Loucy (cell line): Measurements from ENCODE around the gene CRHR2.

Experiments
- H2AFZ ChIP-seq: fragments of 200-600 bp; sonication (generic); 2 replicates; pipeline ENCODE4 v1.6.0; 2016; ENCODE audit warnings: antibody characterized with exemption, mild to moderate bottlenecking, low read length, moderate library complexity
- H3F3A ChIP-seq: fragments of 200-600 bp; 2 replicates; pipeline ENCODE4 v1.6.0; 2016; ENCODE audit warnings: antibody characterized with exemption, low read depth, mild to moderate bottlenecking
- H3K27me3 ChIP-seq: fragments of 200-600 bp; sonication (generic); 2 replicates; pipeline ENCODE4 v1.6.1; 2014; ENCODE audit warnings: low read length, mild to moderate bottlenecking; ENCODE audit not compliant: insufficient read depth, poor library complexity, severe bottlenecking
- H3K36me3 ChIP-seq: fragments of 200-600 bp; sonication (generic); 2 replicates; pipeline ENCODE4 v1.6.1; 2016; ENCODE audit warnings: low read length; ENCODE audit not compliant: insufficient read depth
- H3K4me1 ChIP-seq: fragments of 200-600 bp; sonication (generic); 2 replicates; pipeline ENCODE4 v1.5.1; 2014; ENCODE audit warnings: low read length, mild to moderate bottlenecking; ENCODE audit not compliant: insufficient read depth, poor library complexity, severe bottlenecking
- H3K4me2 ChIP-seq: fragments of 200-600 bp; sonication (generic); 2 replicates; pipeline ENCODE4 v1.6.0; 2014; ENCODE audit warnings: antibody characterized with exemption, low read length, low read depth, mild to moderate bottlenecking; ENCODE audit not compliant: poor library complexity, severe bottlenecking
- H3K4me3 ChIP-seq: fragments of 200-600 bp; sonication (generic); 2 replicates; pipeline ENCODE4 v1.5.1; 2014; ENCODE audit warnings: low read length, mild to moderate bottlenecking, mixed read lengths; ENCODE audit not compliant: poor library complexity, severe bottlenecking
- H3K79me2 ChIP-seq: fragments of 200-600 bp; sonication (generic); 2 replicates; pipeline ENCODE4 v1.6.1; 2014; ENCODE audit warnings: low read length; ENCODE audit not compliant: insufficient read depth
- H3K9ac ChIP-seq: fragments of 200-600 bp; sonication (generic); 2 replicates; pipeline ENCODE4 v1.6.0; 2014; ENCODE audit warnings: mild to moderate bottlenecking, low read depth, low read length, moderate library complexity; ENCODE audit not compliant: poor library complexity, severe bottlenecking
- H3K9me2 ChIP-seq: fragments of 200-600 bp; sonication (generic); replicated peaks from 2 replicates; pipeline ENCODE4 v1.6.1; 2016; ENCODE audit warnings: low read depth, low read length, mixed read lengths
- H3K9me3 ChIP-seq: fragments of 200-600 bp; sonication (generic); 2 replicates; pipeline ENCODE4 v1.6.1; 2014; ENCODE audit warnings: mild to moderate bottlenecking, antibody characterized with exemption, low read length, low read depth; ENCODE audit not compliant: insufficient read depth
- H4K20me1 ChIP-seq: fragments of 200-600 bp; sonication (generic); 2 replicates; pipeline ENCODE4 v1.6.0; 2014; ENCODE audit warnings: antibody characterized with exemption, low read length, mild to moderate bottlenecking; ENCODE audit not compliant: insufficient read depth, poor library complexity, severe bottlenecking
- CTCF ChIP-seq: fragments of 200-600 bp; sonication (generic); conservative IDR thresholded peaks from 2 replicates; pipeline ENCODE4 v1.5.1; 2014; ENCODE audit warnings: mild to moderate bottlenecking, antibody characterized with exemption, low read length
- EZH2phosphoT487 ChIP-seq: fragments of 200-600 bp; IDR thresholded peaks from 2 replicates; pipeline ENCODE4 v1.6.1; 2018; ENCODE audit warnings: antibody characterized with exemption, mild to moderate bottlenecking, moderate library complexity, borderline replicate concordance

CRHR2 gene

GRCh38 chr7:30730097-30730496, 47.8 kb upstream of the CRHR2 start:
- TF ChIP-seq CTCF: no peak
- TF ChIP-seq EZH2phosphoT487: no peak
- no peaks in the 10 kb centered on the region for H4K20me1 ChIP-seq
- H3K4me1 ChIP-seq: peaks cover 31% of the 10 kb centered on the region
- no peaks in the 10 kb centered on the region for H3K9me3 ChIP-seq
- H3K4me3 ChIP-seq: no peak overlapping the region
- H3K79me2 ChIP-seq: no peaks in the 10 kb centered on the region
- no peaks in the 10 kb centered on the region for H3F3A ChIP-seq
- no peaks in the 10 kb centered on the region for H3K27me3 ChIP-seq
- no peak overlapping the region for H3K9ac ChIP-seq
- no peak overlapping the region for H3K4me2 ChIP-seq
- H2AFZ ChIP-seq: no peak overlapping the region
- no peaks in the 10 kb centered on the region for H3K36me3 ChIP-seq
- no peaks in the 10 kb centered on the region for H3K9me2 ChIP-seq

- Histone ChIP-seq H3K27me3 (no peaks in the 10 kb centered on the region), H3K9me3 (no peaks in the 10 kb centered on the region), H3K36me3 (no peaks in the 10 kb centered on the region), H3K4me3 (no peak overlapping the region), H3K9me2 (no peaks in the 10 kb centered on the region), H3K4me2 (no peak overlapping the region), H3K79me2 (no peaks in the 10 kb centered on the region), H3K4me1 (peaks cover 31% of the 10 kb centered on the region), H3K9ac (no peak overlapping the region), H2AFZ (no peak overlapping the region), H3F3A (no peaks in the 10 kb centered on the region), H4K20me1 (no peaks in the 10 kb centered on the region)
- no peak for TF ChIP-seq EZH2phosphoT487
- no peak for TF ChIP-seq CTCF
These were observed 47.4 kb upstream of the CRHR2 start for GRCh38 chr7:30729642-30730041.

- Histone ChIP-seq H3K9ac (peak overlapping the region; percentile 64), H3K9me3 (no peaks in the 10 kb centered on the region), H3K4me1 (peaks cover 31% of the 10 kb centered on the region), H3F3A (no peaks in the 10 kb centered on the region), H3K36me3 (no peaks in the 10 kb centered on the region), H3K27me3 (no peaks in the 10 kb centered on the region), H2AFZ (peak overlapping the region; percentile 47; the same call in 1 of the 2 replicates), H3K4me3 (no peak overlapping the region), H3K4me2 (no peak overlapping the region), H4K20me1 (no peaks in the 10 kb centered on the region), H3K79me2 (no peaks in the 10 kb centered on the region), H3K9me2 (no peaks in the 10 kb centered on the region)
- TF ChIP-seq CTCF (no peak), EZH2phosphoT487 (no peak)
These were observed 46.4 kb upstream of the CRHR2 start for GRCh38 chr7:30728591-30729100.
